ENCODE results near the gene DPEP3. TPM values are rescaled to one million over a fixed set of nuclear protein-coding genes. Genes with fewer than 3 reads are reported as not detected.

Gene DPEP3
- total RNA-seq, 4 donors from 2014 or later: not detected

DNA sequence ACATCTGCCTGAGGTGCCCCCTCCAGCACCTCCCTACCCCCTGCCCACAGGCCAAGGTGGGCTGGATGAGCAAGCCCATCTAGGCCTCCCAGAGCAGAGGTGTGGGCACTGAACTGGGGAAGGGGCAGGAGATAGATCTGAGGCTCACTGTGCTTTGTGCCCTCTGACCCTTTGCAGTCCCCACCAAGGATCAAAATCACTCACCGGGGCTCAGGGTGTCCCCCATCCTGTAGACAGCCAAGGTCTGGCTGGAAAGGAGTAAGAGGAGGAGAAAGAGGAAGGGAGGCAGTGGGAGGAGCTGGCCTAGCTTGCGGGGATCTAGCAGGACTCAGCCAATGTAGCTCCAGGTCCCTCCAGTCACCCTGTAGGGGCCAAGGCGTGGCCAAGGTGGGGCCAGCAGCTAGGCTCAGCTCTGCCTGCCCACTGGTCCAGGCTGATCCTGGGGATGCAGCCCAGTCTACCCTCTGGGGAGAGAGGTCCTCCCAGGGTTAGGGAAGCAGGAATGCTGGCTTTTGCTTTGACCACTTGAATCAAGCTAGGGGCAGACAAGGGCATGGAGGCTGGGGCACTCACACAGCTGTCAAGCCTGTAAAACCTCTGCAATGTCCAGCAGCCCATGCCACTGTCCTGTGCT lies 13.6 kb downstream of the DPEP3 start:
- DNase-seq: no peak
- 5% methylated on average over 2 of the region's 3 CpGs; no CpG with 5 or more reads in 1 of the 2 donors for WGBS, 2 donors
- H3K36me3 ChIP-seq: peaks cover 0 to 19% (median 9%) of the 10 kb centered on the region in 3 donors
- TF ChIP-seq POLR2A (IDR thresholded peaks at IDR 0.05): no peak
- TF ChIP-seq, protein P1, sequence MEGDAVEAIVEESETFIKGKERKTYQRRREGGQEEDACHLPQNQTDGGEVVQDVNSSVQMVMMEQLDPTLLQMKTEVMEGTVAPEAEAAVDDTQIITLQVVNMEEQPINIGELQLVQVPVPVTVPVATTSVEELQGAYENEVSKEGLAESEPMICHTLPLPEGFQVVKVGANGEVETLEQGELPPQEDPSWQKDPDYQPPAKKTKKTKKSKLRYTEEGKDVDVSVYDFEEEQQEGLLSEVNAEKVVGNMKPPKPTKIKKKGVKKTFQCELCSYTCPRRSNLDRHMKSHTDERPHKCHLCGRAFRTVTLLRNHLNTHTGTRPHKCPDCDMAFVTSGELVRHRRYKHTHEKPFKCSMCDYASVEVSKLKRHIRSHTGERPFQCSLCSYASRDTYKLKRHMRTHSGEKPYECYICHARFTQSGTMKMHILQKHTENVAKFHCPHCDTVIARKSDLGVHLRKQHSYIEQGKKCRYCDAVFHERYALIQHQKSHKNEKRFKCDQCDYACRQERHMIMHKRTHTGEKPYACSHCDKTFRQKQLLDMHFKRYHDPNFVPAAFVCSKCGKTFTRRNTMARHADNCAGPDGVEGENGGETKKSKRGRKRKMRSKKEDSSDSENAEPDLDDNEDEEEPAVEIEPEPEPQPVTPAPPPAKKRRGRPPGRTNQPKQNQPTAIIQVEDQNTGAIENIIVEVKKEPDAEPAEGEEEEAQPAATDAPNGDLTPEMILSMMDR (IDR thresholded peaks at IDR 0.05): no peak
- peak overlapping the region; percentile 85 to 96 (median 92) for H3K27ac ChIP-seq
- no peaks in the 10 kb centered on the region for H3K27me3 ChIP-seq
- H3K4me3 ChIP-seq: peak overlapping the region; percentile 55 to 77 (median 70)
- intact Hi-C loops (cut with DNase I): no loop called here
- H3K4me1 ChIP-seq: peaks cover 22 to 81% (median 45%) of the 10 kb centered on the region in 3 donors
- H3K9me3 ChIP-seq: no peaks in the 10 kb centered on the region

- no peak for TF ChIP-seq POLR2A (IDR thresholded peaks at IDR 0.05)
- TF ChIP-seq, protein P1 (IDR thresholded peaks at IDR 0.05): no peak
- DNase-seq: no peak
- WGBS, 2 donors: 54 to 57% methylated on average over 3 to 9 of the region's 11 CpGs
- intact Hi-C loops (cut with DNase I): no loop called here
- no peaks in the 10 kb centered on the region for H3K9me3 ChIP-seq
- H3K27ac ChIP-seq: peak overlapping the region; percentile 85 to 96 (median 92)
- H3K4me1 ChIP-seq: peaks cover 25 to 88% (median 51%) of the 10 kb centered on the region in 3 donors
- H3K27me3 ChIP-seq: no peaks in the 10 kb centered on the region
- H3K4me3 ChIP-seq: peak overlapping the region in 2 of 4 donors; percentile 70 to 77
- peaks cover 0 to 27% (median 9%) of the 10 kb centered on the region in 3 donors for H3K36me3 ChIP-seq
Measured at GRCh38 chr16:67965668-67966548, 14.4 kb downstream of the DPEP3 start.

- H3K27ac ChIP-seq: peak overlapping the region in 3 of 4 donors; percentile 1 to 85 (median 72)
- TF ChIP-seq, protein P1 (IDR thresholded peaks at IDR 0.05): no peak
- TF ChIP-seq POLR2A (IDR thresholded peaks at IDR 0.05): no peak
- no peaks in the 10 kb centered on the region for H3K9me3 ChIP-seq
- H3K36me3 ChIP-seq: peaks cover 3 to 40% (median 9%) of the 10 kb centered on the region in 3 donors
- H3K27me3 ChIP-seq: no peaks in the 10 kb centered on the region
- DNase-seq: no peak
- WGBS, 2 donors: 84 to 88% methylated on average over 4 to 5 of the region's 6 CpGs
- peaks cover 30 to 100% (median 64%) of the 10 kb centered on the region in 3 donors for H3K4me1 ChIP-seq
- intact Hi-C loops (cut with DNase I): no loop called here
- H3K4me3 ChIP-seq: no peak overlapping the region
Measured at GRCh38 chr16:67964477-67965131, 15.7 kb downstream of the DPEP3 start.

DNA sequence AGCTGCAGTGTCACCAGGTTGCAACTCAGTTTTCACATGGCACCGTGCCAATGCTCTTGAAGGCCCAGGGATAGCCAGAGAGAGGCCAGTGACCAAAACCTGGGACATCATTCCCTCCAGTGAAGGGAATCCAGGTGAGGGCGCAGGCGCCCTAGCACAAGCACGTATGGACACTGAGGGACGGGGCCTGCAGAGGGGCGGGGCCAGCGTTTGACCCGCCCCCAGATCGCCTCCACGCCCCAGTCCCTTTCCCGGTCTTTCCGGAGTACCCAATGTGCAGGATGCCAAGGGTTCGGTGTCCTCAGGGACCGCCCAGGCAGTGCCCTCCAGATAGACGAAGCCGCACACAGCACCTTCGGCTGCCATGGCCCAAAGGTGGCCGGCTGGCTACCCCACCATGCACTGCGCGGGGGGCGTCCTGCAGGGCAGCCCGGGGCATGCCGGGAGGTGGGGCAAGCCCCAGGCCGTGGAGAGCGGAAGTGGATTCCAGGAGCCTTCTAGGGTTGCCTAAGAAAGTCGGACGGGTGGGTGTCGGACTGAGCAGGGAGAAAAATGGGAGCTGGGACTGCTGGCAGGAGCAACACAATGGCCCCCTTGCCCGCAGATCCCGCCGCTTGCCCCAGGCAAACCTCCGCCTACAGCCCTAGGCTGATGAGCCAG lies 16.5 kb downstream of the DPEP3 start:
- intact Hi-C loops (cut with DNase I): no loop called here

More for the DNA sequence above, 16.5 kb downstream of the DPEP3 start:
- WGBS, 2 donors: 61 to 86% methylated on average over 12 of the region's 32 CpGs
- Histone ChIP-seq H3K4me3 (peak overlapping the region in 1 of 4 donors; percentile 24), H3K9me3 (no peaks in the 10 kb centered on the region), H3K27ac (peak overlapping the region; percentile 7 to 72 (median 46)), H3K36me3 (peaks cover 6 to 48% (median 9%) of the 10 kb centered on the region in 3 donors), H3K27me3 (no peaks in the 10 kb centered on the region), H3K4me1 (peaks cover 30 to 100% (median 68%) of the 10 kb centered on the region in 3 donors)
- TF ChIP-seq, protein P1 (IDR thresholded peaks at IDR 0.05): no peak
- no peak for TF ChIP-seq POLR2A (IDR thresholded peaks at IDR 0.05)
- DNase-seq: no peak

Data from esophagus squamous epithelium (tissue), 5 donors.